NB4 (cell line): Measurements from ENCODE around the gene CLASP1.
"Not testable (repeated sequence)": the region's sequence is repeated elsewhere in the genome, so short reads cannot be mapped to it uniquely, and the experiment has no call there.

Source experiments
- DNase-seq: peaks from one replicate; pipeline ENCODE4 v3.0.0; 2010; ENCODE audit warnings: low read depth
- H3K4me3 ChIP-seq: one replicate; pipeline ENCODE4 v1.5.1; 2011; ENCODE audit warnings: mild to moderate bottlenecking, low read depth, low read length, moderate library complexity
- CTCF ChIP-seq: IDR thresholded peaks from one replicate; pipeline ENCODE4 v1.5.1; 2012; ENCODE audit warnings: low read depth, low read length
- MYC ChIP-seq: IDR thresholded peaks from 2 replicates; pipeline ENCODE4 v1.6.1; 2011; ENCODE audit warnings: low read depth, low read length
- POLR2A ChIP-seq: IDR thresholded peaks from 2 replicates; pipeline ENCODE4 v1.6.1; 2011; ENCODE audit warnings: mild to moderate bottlenecking; ENCODE audit not compliant: insufficient read length; ENCODE audit errors: extremely low read depth
- TF ChIP-seq, protein P1 (sequence below): IDR thresholded peaks from 2 replicates; pipeline ENCODE4 v1.6.1; 2011; ENCODE audit warnings: low read depth, low read length

Gene CLASP1

DNA sequence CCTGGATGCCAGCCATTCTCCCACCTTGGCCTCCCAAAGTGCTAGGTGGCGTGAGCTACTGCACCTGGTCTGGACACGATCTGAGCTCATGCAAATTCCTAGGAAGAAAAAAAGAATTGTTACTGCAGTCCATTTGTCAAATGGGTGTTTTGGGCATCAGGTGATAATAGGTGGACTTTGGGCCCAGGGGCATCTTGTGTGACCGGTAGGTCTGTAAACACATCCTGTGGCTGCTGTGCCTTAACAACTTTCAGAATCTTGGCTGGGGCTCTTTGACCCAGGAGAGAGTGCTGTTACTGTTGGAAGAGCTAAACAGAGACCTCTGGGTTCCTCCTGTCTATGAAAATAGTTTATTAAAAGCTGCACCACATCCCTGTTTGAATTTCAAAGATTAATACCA is 329.3 kb downstream of the CLASP1 start:
- no peak for DNase-seq
- TF ChIP-seq POLR2A (no peak), CTCF (no peak), MYC (no peak)
- TF ChIP-seq, protein P1, sequence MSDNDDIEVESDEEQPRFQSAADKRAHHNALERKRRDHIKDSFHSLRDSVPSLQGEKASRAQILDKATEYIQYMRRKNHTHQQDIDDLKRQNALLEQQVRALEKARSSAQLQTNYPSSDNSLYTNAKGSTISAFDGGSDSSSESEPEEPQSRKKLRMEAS: no peak
- no peak overlapping the region for H3K4me3 ChIP-seq

GRCh38 chr2:121316986-121317385 is 332.3 kb downstream of the CLASP1 start:
- TF ChIP-seq CTCF (no peak), MYC (no peak), POLR2A (no peak)
- TF ChIP-seq, protein P1: no peak
- DNase-seq: no peak
- no peak overlapping the region for H3K4me3 ChIP-seq

- not testable (repeated sequence) for DNase-seq, H3K4me3 ChIP-seq
These were observed 335.6 kb downstream of the CLASP1 start for GRCh38 chr2:121313701-121314100.

GRCh38 chr2:121309801-121310200 is 339.5 kb downstream of the CLASP1 start:
- no peak overlapping the region for H3K4me3 ChIP-seq
- peak; percentile 45 for DNase-seq
- TF ChIP-seq CTCF: no peak
- no peak for TF ChIP-seq POLR2A
- TF ChIP-seq, protein P1: no peak
- no peak for TF ChIP-seq MYC

- no peak for DNase-seq
- TF ChIP-seq, protein P1: no peak
- TF ChIP-seq CTCF (no peak), POLR2A (no peak), MYC (no peak)
- H3K4me3 ChIP-seq: no peak overlapping the region
These were observed 339.9 kb downstream of the CLASP1 start for GRCh38 chr2:121309323-121309722.

GRCh38 chr2:121307048-121307447 is 342.2 kb downstream of the CLASP1 start:
- TF ChIP-seq POLR2A (no peak), MYC (no peak), CTCF (no peak)
- TF ChIP-seq, protein P1: no peak
- DNase-seq: no peak

More at GRCh38 chr2:121307048-121307447, 342.2 kb downstream of the CLASP1 start:
- no peak overlapping the region for H3K4me3 ChIP-seq
